Spleen (tissue), 11 donors: Measurements from ENCODE around the gene RFX8. TPM values are rescaled to one million over a fixed set of nuclear protein-coding genes. Genes with fewer than 3 reads are reported as not detected.

Source experiments
- DNase-seq: peaks from one replicate; pipeline ENCODE4 v3.0.0-alpha.2; 2020
- H3K27ac ChIP-seq, 8 donors: fragments of 200-600 bp; sonication (generic) in 7 of 8; 1 replicate in 4 of 8; 2 replicates in 4 of 8; pipeline versions ENCODE4 v1.5.0 to v1.8.0; 2016 to 2021; ENCODE audit warnings: inconsistent platforms in 4 of 8, mild to moderate bottlenecking in 4 of 8, moderate library complexity in 1 of 8
- H3K27me3 ChIP-seq, 7 donors: fragments of 200-600 bp; sonication (generic) in 6 of 7; replicated peaks in 1 of 7; 1 replicate in 4 of 7; 2 replicates in 3 of 7; pipeline versions ENCODE4 v1.5.0 to v1.8.0; 2016 to 2021; ENCODE audit warnings: inconsistent platforms in 3 of 7, mild to moderate bottlenecking in 1 of 7
- H3K36me3 ChIP-seq, 6 donors: fragments of 200-600 bp; sonication (generic) in 5 of 6; 1 replicate in 4 of 6; 2 replicates in 2 of 6; pipeline versions ENCODE4 v1.5.0 to v1.8.0; 2016 to 2021; ENCODE audit warnings: inconsistent platforms in 2 of 6
- H3K4me1 ChIP-seq, 6 donors: fragments of 200-600 bp; sonication (generic) in 5 of 6; 1 replicate in 3 of 6; 2 replicates in 3 of 6; pipeline versions ENCODE4 v1.5.0 to v1.8.0; 2016 to 2021; ENCODE audit warnings: inconsistent platforms in 3 of 6
- H3K4me3 ChIP-seq, 8 donors: fragments of 200-600 bp; sonication (generic) in 7 of 8; 1 replicate in 4 of 8; 2 replicates in 4 of 8; pipeline versions ENCODE4 v1.5.0 to v1.8.0; 2016 to 2021; ENCODE audit warnings: inconsistent platforms in 4 of 8, mild to moderate bottlenecking in 4 of 8, moderate library complexity in 2 of 8
- H3K9me3 ChIP-seq, 8 donors: fragments of 200-600 bp; sonication (generic) in 7 of 8; 1 replicate in 4 of 8; 2 replicates in 4 of 8; pipeline versions ENCODE4 v1.5.0 to v1.8.0; 2016 to 2021; ENCODE audit warnings: inconsistent platforms in 4 of 8
- POLR2A ChIP-seq, 3 donors: fragments of 450-650 bp; IDR thresholded peaks; one replicate each; pipeline ENCODE4 v1.5.1; 2017; ENCODE audit warnings: antibody characterized with exemption in 3 of 3, mild to moderate bottlenecking in 1 of 3
- POLR2AphosphoS5 ChIP-seq, 3 donors: sonication (generic); formaldehyde crosslinking; IDR thresholded peaks; one replicate each; pipeline ENCODE4 v1.5.1; 2017; ENCODE audit warnings: antibody characterized with exemption in 3 of 3
- WGBS, 5 donors: extraction: QIAGEN DNeasy Blood & Tissue Kit in 3 of 5; methylation state at CpG; one replicate each; pipeline versions ENCODE4 v1.1.5 to v1.1.7; 2013 to 2018; 5-methylcytosine and 5-hydroxymethylcytosine counted together
- intact Hi-C: fragments of 100-400 bp; cut with DNase I; formaldehyde crosslinking; loops from one replicate; pipeline ENCODE4 v1.15.0; 2023; ENCODE audit warnings: low total_unique reads
- polyA plus RNA-seq, 3 donors: library from polyadenylated mRNA; stranded (reverse); fragments of 200-250 nt; gene quantifications; one replicate each; pipeline ENCODE4 v1.2.1, GENCODE V29; 2013
- total RNA-seq, 7 donors: library from RNA; depleted of rRNA in 3 of 7; stranded (reverse); fragments of >200 nt in 3 of 7; fragmentation: NEBNext Ultra II Directional in 4 of 7; extraction: Animal tissue kit (Norgen Biotek cat#: 25700) in 4 of 7; gene quantifications; one replicate each; pipeline versions ENCODE4 v1.1.0 to v1.2.1, GENCODE V29; 2016 to 2021
- TF ChIP-seq, protein P1 (sequence below), 11 experiments: fragments of 200-600 bp in 7 of 11; fragments of 450-650 bp in 4 of 11; sonication (generic) in 4 of 11; IDR thresholded peaks in 8 of 11; conservative IDR thresholded peaks in 3 of 11; 1 replicate in 7 of 11; 2 replicates in 4 of 11; pipeline versions ENCODE4 v1.4.0 to v1.8.0; 2016 to 2021; ENCODE audit warnings: antibody characterized with exemption in 11 of 11, inconsistent platforms in 4 of 11, mild to moderate bottlenecking in 1 of 11
- donor health status: healthy with polysubstance abuse.
- donor health status: DM: no; HTN: no; CAD: no; lungs with moderate emphysema.
- donor health status: DM: no; HTN: no; CAD: no.
- donor health status: Bipolar disorder and iron deficiency.
- donor health status: healthy.
- donor health status: DM: no; HTN: no; CAD: no.
- donor health status: DM: yes; HTN: yes; CAD: no.

The RFX8 gene
- total and polyA plus RNA-seq, 10 donors, result 0.12 to 0.29 (median 0.13) TPM; not detected in 5

DNA sequence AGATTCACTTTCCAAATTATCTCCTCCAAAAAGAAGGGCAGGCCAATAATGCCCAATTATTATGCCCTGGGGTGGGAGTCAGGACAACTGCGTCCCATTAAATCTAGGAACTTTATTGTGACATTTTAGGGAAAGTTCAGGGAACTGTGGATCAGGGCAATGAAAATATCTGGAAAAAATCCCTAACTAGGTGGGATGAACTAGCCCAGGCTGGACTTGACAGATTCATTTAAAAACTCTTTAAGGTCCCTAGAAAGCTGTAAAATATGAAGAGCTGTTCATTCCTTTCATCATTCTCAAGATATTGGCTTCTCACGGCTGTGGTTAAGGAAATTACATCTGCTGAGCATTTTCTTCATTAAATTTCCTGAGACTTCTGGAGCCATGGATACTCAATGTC lies 95.8 kb downstream of the RFX8 start:
- no peak for TF ChIP-seq POLR2A (IDR thresholded peaks at IDR 0.05)
- no peak for TF ChIP-seq POLR2AphosphoS5 (IDR thresholded peaks at IDR 0.05)
- TF ChIP-seq, protein P1, sequence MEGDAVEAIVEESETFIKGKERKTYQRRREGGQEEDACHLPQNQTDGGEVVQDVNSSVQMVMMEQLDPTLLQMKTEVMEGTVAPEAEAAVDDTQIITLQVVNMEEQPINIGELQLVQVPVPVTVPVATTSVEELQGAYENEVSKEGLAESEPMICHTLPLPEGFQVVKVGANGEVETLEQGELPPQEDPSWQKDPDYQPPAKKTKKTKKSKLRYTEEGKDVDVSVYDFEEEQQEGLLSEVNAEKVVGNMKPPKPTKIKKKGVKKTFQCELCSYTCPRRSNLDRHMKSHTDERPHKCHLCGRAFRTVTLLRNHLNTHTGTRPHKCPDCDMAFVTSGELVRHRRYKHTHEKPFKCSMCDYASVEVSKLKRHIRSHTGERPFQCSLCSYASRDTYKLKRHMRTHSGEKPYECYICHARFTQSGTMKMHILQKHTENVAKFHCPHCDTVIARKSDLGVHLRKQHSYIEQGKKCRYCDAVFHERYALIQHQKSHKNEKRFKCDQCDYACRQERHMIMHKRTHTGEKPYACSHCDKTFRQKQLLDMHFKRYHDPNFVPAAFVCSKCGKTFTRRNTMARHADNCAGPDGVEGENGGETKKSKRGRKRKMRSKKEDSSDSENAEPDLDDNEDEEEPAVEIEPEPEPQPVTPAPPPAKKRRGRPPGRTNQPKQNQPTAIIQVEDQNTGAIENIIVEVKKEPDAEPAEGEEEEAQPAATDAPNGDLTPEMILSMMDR (IDR thresholded peaks at IDR 0.05 in 8 of 11, conservative IDR thresholded peaks at IDR 0.05 in 3 of 11), result no peak
- Histone ChIP-seq H3K36me3 (no peaks in the 10 kb centered on the region), H3K27me3 (peaks cover 0 to 20% (median 5%) of the 10 kb centered on the region in 7 donors), H3K4me1 (no peaks in the 10 kb centered on the region), H3K27ac (no peak overlapping the region), H3K4me3 (no peak overlapping the region), H3K9me3 (no peaks in the 10 kb centered on the region)
- intact Hi-C loops, result no loop called here
- 87 to 96% (median 94%) methylated on average over 2 of the region's 2 CpGs for WGBS, 5 donors
- DNase-seq, result no peak

DNA sequence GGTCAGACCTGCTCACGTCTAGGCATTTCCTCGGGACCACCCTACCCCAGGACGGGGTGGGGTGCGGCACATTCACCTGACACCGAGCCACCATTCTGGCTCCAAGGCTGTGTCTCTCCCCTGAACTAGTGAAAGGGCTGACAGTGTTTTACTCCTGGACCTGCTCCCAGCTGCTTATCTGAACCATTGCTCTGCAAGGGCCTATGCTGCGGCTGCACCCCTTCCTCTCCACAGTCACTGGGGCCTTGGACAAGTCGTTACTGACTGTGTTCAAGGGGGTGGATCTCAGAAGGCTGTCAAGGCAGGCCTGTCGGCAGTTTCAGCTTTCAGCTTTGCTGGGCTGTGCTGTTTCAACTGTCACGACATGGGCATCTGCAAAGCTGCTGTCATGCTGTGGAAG lies 99.3 kb downstream of the RFX8 start:
- DNase-seq, result no peak
- no peak for TF ChIP-seq POLR2A (IDR thresholded peaks at IDR 0.05)
- TF ChIP-seq, protein P1 (IDR thresholded peaks at IDR 0.05 in 8 of 11, conservative IDR thresholded peaks at IDR 0.05 in 3 of 11), result no peak
- no peak for TF ChIP-seq POLR2AphosphoS5 (IDR thresholded peaks at IDR 0.05)
- WGBS, 5 donors, result 58 to 73% (median 71%) methylated on average over 9 of the region's 9 CpGs
- intact Hi-C loops, result no loop called here
- Histone ChIP-seq H3K36me3 (no peaks in the 10 kb centered on the region), H3K27me3 (no peaks in the 10 kb centered on the region), H3K9me3 (peaks cover 0 to 10% (median 6%) of the 10 kb centered on the region in 8 donors), H3K4me3 (no peak overlapping the region), H3K27ac (no peak overlapping the region), H3K4me1 (no peaks in the 10 kb centered on the region)

DNA sequence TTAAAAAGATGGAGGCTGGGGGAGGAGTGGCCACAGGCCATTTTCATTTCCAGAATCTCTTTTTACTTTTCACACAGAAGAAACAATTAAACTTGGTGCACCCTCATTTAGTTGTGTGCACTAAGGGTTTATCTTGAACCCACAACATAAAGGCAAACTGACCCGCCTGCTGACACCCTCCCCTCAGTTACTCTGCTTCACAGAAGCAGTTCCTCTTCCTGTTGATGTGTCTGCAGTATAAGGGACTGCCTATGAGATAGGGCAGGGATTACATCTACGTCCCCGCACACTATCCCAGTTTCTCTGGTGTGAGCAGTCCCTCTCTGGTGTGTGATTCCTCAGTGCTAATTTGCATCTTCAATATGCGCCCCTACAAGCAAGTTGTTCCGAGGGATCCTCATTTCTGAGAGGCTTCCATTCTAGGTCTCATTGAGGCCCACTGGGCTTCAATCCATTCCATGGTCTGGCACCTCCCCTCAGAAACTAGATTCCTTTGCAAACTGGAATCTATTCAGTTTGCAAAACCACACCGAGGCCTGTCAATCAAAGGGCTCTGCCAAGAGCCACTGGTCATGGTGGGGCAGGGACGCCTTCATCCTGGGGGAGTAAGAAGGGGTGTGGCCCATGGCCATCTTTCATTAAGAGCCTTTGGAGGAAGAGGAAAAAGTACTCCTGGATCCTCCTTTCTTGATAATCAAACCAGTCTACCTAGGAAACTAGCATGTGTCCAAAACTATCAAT lies 99.9 kb downstream of the RFX8 start:
- 82 to 90% (median 83%) methylated on average over 7 of the region's 7 CpGs for WGBS, 5 donors
- no peak for DNase-seq
- intact Hi-C loops, result no loop called here
- Histone ChIP-seq H3K4me3 (no peak overlapping the region), H3K36me3 (no peaks in the 10 kb centered on the region), H3K4me1 (no peaks in the 10 kb centered on the region), H3K9me3 (peaks cover 0 to 10% (median 6%) of the 10 kb centered on the region in 8 donors), H3K27ac (no peak overlapping the region), H3K27me3 (no peaks in the 10 kb centered on the region)
- TF ChIP-seq POLR2A (IDR thresholded peaks at IDR 0.05) (no peak), POLR2AphosphoS5 (IDR thresholded peaks at IDR 0.05) (no peak)
- TF ChIP-seq, protein P1 (IDR thresholded peaks at IDR 0.05 in 8 of 11, conservative IDR thresholded peaks at IDR 0.05 in 3 of 11), result no peak

DNA sequence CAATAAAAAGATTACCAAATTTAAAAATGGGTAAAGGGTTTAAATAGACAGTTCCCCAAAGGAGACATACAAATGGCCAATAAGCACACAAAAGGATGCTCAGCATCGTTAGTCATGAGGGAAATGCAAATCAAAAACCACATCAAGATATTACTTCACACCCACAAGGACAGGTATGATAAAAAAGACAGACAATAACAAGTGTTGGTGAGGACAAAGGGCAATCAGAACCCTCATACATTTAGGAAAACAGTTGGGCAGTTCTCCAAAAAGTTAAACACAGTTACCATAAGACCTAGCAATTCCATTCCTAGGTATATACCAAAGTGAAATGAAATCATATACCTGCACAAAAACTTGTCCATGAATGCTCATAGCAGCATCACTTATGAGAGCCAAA lies 102.1 kb downstream of the RFX8 start:
- H3K36me3 ChIP-seq, result no peaks in the 10 kb centered on the region
- no peak overlapping the region for H3K4me3 ChIP-seq
- intact Hi-C loops, result no loop called here
- WGBS, 5 donors, result 56 to 67% (median 62%) methylated on average over 1 of the region's 1 CpG
- no peak overlapping the region for H3K27ac ChIP-seq
- no peak for DNase-seq
- no peaks in the 10 kb centered on the region for H3K27me3 ChIP-seq
- H3K4me1 ChIP-seq, result peaks cover 0 to 5% (median 0%) of the 10 kb centered on the region in 6 donors
- TF ChIP-seq POLR2A (IDR thresholded peaks at IDR 0.05), result no peak
- TF ChIP-seq, protein P1 (IDR thresholded peaks at IDR 0.05 in 8 of 11, conservative IDR thresholded peaks at IDR 0.05 in 3 of 11), result no peak
- TF ChIP-seq POLR2AphosphoS5 (IDR thresholded peaks at IDR 0.05), result no peak
- peaks cover 0 to 10% (median 6%) of the 10 kb centered on the region in 8 donors for H3K9me3 ChIP-seq
